Thyroid gland (tissue), 4 donors: ENCODE data around the gene AP1S1.

Experiments
- POLR2A ChIP-seq, 2 donors: fragments of 450-650 bp; IDR thresholded peaks; one replicate each; pipeline ENCODE4 v1.6.1; 2017; ENCODE audit warnings: antibody characterized with exemption in 2 of 2, mild to moderate bottlenecking in 2 of 2, moderate library complexity in 1 of 2
- TF ChIP-seq, protein P1 (sequence below), 6 experiments: fragments of 200-600 bp in 3 of 6; fragments of 450-650 bp in 3 of 6; sonication (generic) in 3 of 6; IDR thresholded peaks; one replicate each; pipeline ENCODE4 v1.5.1; 2016 to 2019; ENCODE audit warnings: antibody characterized with exemption in 6 of 6, mild to moderate bottlenecking in 2 of 6, inconsistent platforms in 1 of 6, moderate library complexity in 1 of 6

- TF ChIP-seq, protein P1, sequence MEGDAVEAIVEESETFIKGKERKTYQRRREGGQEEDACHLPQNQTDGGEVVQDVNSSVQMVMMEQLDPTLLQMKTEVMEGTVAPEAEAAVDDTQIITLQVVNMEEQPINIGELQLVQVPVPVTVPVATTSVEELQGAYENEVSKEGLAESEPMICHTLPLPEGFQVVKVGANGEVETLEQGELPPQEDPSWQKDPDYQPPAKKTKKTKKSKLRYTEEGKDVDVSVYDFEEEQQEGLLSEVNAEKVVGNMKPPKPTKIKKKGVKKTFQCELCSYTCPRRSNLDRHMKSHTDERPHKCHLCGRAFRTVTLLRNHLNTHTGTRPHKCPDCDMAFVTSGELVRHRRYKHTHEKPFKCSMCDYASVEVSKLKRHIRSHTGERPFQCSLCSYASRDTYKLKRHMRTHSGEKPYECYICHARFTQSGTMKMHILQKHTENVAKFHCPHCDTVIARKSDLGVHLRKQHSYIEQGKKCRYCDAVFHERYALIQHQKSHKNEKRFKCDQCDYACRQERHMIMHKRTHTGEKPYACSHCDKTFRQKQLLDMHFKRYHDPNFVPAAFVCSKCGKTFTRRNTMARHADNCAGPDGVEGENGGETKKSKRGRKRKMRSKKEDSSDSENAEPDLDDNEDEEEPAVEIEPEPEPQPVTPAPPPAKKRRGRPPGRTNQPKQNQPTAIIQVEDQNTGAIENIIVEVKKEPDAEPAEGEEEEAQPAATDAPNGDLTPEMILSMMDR (IDR thresholded peaks at IDR 0.05) = no peak
- no peak for TF ChIP-seq POLR2A (IDR thresholded peaks at IDR 0.05)
Observed at GRCh38 chr7:101186194-101186593, 31.9 kb downstream of the AP1S1 start.
